HuH-7 (cell line): Measurements from ENCODE around the gene ABLIM2.

Experiments
- DNase-seq: peaks from one replicate; pipeline ENCODE4 v3.0.0; 2011; ENCODE audit warnings: low spot score

Gene ABLIM2

GRCh38 chr4:8174970-8175369 is 16.4 kb upstream of the ABLIM2 start:
- DNase-seq, result no peak

DNA sequence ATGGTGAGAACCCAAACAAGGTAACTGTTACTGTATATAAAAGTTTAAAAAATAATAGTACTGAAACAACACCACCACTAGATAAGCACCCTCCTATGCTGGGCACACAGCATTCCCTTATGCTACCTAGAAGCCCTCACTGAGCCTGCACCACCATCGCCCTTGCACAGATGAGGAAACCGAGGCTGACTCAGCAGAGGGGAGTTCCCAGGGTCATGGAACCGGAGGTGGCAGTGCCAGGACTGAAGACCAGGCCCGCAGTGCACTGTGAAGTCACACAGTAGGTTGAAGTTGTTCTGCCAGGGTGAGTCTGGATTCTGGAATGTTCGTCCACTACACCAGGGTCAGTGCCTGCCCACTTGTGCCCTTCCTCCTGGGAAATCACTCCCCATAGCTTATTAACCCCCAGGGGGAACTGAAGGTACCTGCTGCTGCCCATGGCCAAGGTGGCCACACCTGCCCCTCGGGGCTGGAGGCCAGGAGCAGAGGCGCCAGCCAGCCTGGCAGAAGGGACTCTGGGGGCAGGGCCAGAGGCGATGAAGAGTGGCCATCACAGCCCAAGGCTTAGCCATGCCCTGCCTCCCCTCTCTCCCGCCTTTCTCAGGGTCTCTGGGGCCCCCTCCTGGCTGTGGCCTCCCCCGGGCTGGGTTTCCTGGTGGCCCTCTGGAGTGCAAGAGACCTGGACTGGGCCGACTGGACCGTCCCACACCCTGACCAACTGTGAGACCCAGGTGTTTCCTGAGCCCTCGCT is 15.1 kb upstream of the ABLIM2 start:
- no peak for DNase-seq

DNA sequence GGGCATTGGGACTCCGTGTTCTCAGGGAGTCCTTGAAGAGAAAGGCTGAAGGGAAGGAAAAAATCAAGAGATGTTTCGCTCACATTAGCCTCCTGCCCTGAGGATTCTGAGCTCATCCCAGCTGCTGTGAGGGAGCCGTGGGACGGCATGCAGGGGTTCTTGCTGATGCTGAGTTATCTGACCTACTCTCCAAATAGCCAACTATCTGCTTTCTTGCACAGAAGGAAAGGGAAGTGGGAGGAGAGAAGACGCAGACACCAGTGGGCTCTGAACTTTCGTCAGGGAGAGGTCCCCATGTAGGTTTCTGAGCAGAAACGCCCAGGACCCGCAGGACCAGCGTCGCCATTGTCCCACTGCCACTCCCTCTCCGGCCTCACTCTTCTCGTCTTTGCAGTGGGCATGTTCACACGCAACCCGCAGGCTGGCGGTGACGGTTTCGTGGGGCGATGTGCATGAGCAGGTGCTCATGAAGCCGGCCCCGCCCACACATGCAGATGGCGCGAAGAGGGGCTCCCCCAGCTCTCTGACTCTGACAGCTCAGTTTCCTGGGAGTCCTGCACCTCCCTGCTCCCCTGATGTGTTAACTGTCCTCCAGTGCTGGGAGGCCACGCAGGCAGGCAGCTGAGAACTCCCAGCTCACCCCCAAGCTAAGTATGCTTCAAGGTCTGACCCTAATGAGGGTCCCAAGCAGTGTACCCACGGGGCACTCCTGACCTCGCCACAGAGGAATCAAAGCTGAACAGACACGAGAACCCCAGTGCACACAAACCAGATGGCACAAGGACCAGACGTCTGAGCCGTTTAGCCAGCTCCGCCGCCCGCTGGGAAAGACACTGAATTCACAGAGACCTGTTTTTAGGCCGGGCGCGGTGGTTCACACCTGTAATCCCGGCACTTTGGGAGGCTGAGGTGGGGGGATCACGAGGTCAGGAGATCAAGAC is 13.6 kb upstream of the ABLIM2 start:
- DNase-seq, result no peak

- DNase-seq, result no peak
Measured at GRCh38 chr4:8171266-8171665, 12.7 kb upstream of the ABLIM2 start.

DNA sequence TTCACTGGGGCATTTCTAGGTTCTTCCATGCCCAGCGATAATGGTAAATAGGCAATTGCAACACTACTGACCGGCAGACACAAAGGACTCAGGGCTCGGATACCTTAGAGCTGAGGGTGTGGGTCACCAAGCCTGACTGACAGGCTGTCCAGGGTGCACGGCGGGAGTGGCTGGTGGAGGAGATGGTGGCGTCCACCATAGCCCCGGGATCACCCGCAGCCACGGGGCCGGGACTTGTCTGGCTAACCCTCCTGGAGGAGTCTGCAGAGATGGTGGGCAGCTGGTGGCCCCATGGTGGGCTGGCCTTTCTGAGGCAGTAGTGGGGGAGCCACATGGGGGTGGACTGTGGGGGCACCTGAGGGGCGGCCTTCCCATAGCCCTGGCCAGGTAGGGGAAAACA is 11.7 kb upstream of the ABLIM2 start:
- DNase-seq, result no peak

- DNase-seq, result no peak
Measured at GRCh38 chr4:8169763-8170162, 11.2 kb upstream of the ABLIM2 start.

- DNase-seq, result no peak
Measured at GRCh38 chr4:8168832-8169598, 10.4 kb upstream of the ABLIM2 start.

- no peak for DNase-seq
Measured at GRCh38 chr4:8168232-8168631, 9.6 kb upstream of the ABLIM2 start.

- DNase-seq, result no peak
Measured at GRCh38 chr4:8167815-8168214, 9.2 kb upstream of the ABLIM2 start.

GRCh38 chr4:8167291-8167690 is 8.7 kb upstream of the ABLIM2 start:
- DNase-seq, result no peak

DNA sequence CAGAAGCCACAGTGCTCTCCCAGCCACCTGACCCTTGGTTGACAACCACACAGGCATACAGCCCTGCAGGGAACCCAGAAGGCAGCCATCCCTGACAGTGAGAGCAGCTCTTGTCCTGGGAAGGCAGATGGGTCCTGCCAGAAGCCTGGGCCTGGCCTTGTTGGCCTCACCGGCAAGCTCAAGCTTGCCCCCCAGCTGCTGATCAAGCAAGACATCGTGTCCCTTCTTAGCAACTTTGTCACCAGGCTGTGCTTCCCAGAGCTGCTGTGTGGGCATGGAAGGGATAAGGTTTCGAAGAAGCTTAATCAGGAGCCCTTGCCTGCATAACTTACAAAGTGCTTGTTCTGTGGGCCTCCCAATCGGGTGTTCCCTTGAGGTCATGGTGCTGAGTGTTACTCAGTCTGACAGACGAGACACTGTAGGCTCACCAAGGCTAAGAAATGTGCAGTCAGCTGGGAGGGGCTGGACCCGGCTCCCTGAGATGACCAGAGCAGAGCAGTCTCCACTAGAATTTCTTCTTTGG is 6.8 kb upstream of the ABLIM2 start:
- no peak for DNase-seq

DNA sequence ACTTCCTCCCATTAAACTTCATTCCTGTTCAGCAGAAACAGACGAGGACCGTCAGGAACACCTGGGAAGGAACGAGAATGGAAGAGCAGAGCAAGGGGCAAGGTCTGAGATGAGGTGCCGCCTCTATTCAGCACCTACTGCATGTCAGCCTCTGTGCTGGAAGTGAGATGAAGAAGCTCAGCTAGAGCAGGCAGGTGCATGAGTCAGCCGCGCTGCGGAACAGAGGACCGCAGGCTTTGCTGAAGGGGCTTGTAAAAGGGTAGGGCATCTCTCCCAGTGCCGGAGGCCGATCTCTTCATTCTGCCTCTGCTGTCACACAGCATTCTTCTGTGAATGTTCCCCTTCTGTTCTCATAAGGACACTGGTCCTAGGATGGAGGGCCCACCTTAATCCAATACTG is 6.1 kb upstream of the ABLIM2 start:
- DNase-seq, result no peak

DNA sequence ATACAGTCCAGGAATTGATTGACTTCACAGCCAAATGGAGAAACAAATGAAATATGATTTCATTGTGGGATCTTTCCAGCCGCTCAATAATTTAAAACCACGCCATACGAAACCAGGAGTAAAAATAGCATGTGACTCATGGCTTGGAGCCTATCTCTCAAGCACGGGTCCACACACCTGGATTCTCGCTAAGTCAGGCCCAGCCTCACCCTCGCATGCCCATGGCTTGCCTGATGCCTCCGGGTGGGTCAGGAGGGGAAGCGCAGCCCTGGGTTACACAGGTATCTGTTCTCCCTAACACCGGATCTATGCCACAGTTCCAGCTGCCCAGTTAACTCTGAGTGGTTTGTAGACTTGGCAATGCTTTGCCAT is 5.6 kb upstream of the ABLIM2 start:
- DNase-seq, result no peak

GRCh38 chr4:8163436-8164193 is 5.0 kb upstream of the ABLIM2 start:
- DNase-seq, result no peak

GRCh38 chr4:8163026-8163425 is 4.4 kb upstream of the ABLIM2 start:
- no peak for DNase-seq

GRCh38 chr4:8162625-8163024 is 4.0 kb upstream of the ABLIM2 start:
- no peak for DNase-seq

DNA sequence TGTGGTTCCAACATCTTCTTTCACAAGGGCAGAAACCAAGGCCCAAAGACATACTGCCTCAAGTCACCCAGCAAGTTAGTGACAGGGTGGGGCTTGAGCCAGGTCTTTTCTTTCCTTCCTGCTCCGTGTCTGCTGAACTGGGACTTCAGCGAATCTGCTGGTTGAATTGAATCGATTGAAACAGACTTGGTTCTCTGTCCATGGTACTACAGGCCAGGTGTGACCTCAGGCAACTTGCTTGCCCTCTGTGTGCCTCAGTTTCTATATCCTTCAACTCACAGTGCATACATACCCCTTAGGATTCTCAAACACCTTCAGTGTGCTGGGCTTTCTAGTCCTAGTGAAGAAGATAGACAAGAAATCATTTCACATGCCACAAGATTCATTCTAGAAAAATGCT is 2.0 kb upstream of the ABLIM2 start:
- DNase-seq, result no peak

GRCh38 chr4:8160233-8160560 is 1.6 kb upstream of the ABLIM2 start:
- DNase-seq, result no peak

DNA sequence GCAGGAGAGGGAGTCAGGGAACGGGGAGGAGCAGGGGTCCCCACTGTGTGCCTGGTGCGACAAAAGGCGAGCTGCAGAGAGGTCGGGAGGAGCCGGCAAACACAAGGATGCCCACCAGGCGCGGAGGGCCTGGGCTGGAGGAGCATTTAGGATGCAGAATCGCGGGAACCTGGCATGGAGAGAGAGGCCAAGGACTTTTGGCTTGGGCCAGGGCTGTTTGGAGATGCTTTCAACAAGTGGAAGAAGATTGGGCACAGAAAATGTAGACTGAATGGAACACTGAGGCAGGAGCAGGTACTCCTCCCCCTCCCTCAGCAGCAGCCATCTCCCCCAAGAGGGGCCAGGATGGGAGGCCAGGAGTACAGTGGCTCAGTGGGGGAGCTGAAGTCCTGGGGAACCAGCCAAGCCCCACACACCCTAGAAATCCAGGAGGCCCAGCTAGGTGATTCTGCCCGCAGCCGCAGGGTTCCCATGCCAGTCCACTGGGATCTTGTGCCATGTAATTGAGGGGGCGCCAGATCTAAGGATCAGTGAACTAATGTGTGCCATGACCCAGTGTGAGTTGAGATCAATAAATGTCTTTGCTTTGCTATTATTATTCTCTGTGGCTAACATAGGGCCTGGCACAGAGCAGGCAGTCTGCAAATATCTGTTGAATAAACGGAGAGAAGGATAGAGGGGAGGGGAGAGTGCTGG is 1.1 kb upstream of the ABLIM2 start:
- no peak for DNase-seq

DNA sequence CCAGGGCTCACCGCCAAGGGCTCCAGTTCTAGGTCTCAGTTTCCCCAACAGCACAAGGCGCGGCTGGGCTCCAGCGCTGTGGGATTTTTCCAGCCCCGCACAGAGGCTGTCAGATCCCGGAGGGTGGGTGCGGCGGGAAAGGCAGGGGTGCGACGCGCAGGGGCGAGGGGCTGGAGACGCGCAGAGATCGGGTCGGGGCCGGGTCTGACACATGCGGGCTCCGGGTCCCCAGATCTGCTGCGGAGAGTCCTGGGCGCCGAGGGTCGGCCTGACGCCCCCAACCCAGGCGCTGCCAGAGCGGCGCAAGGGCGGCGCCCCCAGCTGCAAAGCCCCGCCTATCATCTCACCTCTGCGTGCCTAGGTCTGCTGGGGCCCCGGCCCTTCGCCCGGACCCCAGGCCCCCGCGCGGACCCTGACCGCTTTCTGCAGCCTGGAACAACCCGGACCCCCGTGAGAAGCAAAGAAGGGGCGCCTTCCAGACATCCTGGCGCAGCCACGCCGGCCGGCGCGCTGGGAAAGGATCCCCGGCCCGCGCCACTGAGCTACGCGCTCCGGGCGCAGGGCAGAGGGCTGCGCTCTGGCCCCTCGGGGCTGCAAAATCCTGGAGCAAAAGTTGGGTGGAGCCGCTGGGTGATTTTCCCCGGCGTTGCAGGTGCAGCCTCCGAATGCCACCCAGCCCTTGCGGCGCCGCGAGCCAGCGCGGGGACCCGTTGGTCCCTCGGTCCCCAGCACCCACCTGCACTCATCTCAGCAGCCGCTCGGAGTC is 486 bp downstream of the ABLIM2 start:
- DNase-seq, result no peak
